K562 (cell line): ENCODE data around the gene HK1. TPM values are rescaled to one million over a fixed set of nuclear protein-coding genes. Genes with fewer than 3 reads are reported as not detected.

ENCODE experiments used
- CBX8 ChIP-seq: fragments of 200-600 bp; sonication (generic); IDR thresholded peaks from 2 replicates; pipeline ENCODE4 v1.6.1; 2012; ENCODE audit warnings: borderline replicate concordance, mixed run types, low read depth, mild to moderate bottlenecking, moderate library complexity, mixed read lengths, low read length, control low read depth, inconsistent platforms; ENCODE audit not compliant: poor library complexity, severe bottlenecking; ENCODE audit errors: extremely low read depth
- ELK1 ChIP-seq: sonication (generic); formaldehyde crosslinking; IDR thresholded peaks from 2 replicates; pipeline ENCODE4 v1.8.1; 2022; ENCODE audit warnings: missing genetic modification reagents
- GABPB2 ChIP-seq: fragments of 250-450 bp; sonication (Bioruptor Pico); conservative IDR thresholded peaks from 2 replicates; pipeline ENCODE4 v1.5.1; 2021; ENCODE audit warnings: mild to moderate bottlenecking
- GTF2B ChIP-seq: IDR thresholded peaks from 2 replicates; pipeline ENCODE4 v1.6.1; 2011; ENCODE audit not compliant: insufficient read length; ENCODE audit errors: extremely low read depth
- GTF3C2 ChIP-seq: IDR thresholded peaks from 3 replicates; pipeline ENCODE4 v1.6.1; 2011; ENCODE audit warnings: borderline replicate concordance, mild to moderate bottlenecking, moderate library complexity; ENCODE audit not compliant: insufficient read length; ENCODE audit errors: extremely low read depth
- HNRNPL ChIP-seq: fragments of 200-400 bp; formaldehyde crosslinking; IDR thresholded peaks from 2 replicates; pipeline ENCODE4 v1.6.1; 2017; ENCODE audit warnings: low read depth, mild to moderate bottlenecking, low read length
- MTA3 ChIP-seq: fragments of 450-650 bp; formaldehyde crosslinking; IDR thresholded peaks from 2 replicates; pipeline ENCODE4 v1.6.1; 2017; ENCODE audit warnings: mild to moderate bottlenecking, borderline replicate concordance
- NR3C1 ChIP-seq: sonication (generic); formaldehyde crosslinking; IDR thresholded peaks from 2 replicates; pipeline ENCODE4 v1.8.1; 2022; ENCODE audit warnings: missing genetic modification reagents
- PHF20 ChIP-seq: fragments of 450-650 bp; IDR thresholded peaks from 2 replicates; pipeline ENCODE4 v1.6.1; 2018; ENCODE audit not compliant: partially characterized antibody
- POLR3A ChIP-seq: IDR thresholded peaks from 2 replicates; pipeline ENCODE4 v1.6.1; 2011; ENCODE audit warnings: borderline replicate concordance, mild to moderate bottlenecking, moderate library complexity; ENCODE audit not compliant: insufficient read length, insufficient read depth; ENCODE audit errors: extremely low read depth
- PREB ChIP-seq: sonication (generic); formaldehyde crosslinking; IDR thresholded peaks from 2 replicates; pipeline ENCODE4 v1.8.1; 2023; ENCODE audit warnings: mild to moderate bottlenecking, missing genetic modification reagents
- RHOXF2B ChIP-seq: fragments of 250-450 bp; sonication (Bioruptor Pico); conservative IDR thresholded peaks from 2 replicates; pipeline ENCODE4 v1.5.1; 2021
- SREBF1 ChIP-seq: fragments of 150-350 bp; IDR thresholded peaks from 2 replicates; pipeline ENCODE4 v1.6.1; 2014; ENCODE audit warnings: antibody characterized with exemption, low read depth, low read length, borderline replicate concordance
- ZFP36 ChIP-seq: fragments of 150-350 bp; IDR thresholded peaks from 2 replicates; pipeline ENCODE4 v1.6.1; 2018; ENCODE audit warnings: low read length, low read depth; ENCODE audit not compliant: partially characterized antibody
- ZNF347 ChIP-seq: fragments of 450-650 bp; formaldehyde crosslinking; IDR thresholded peaks from 2 replicates; pipeline ENCODE4 v1.4.0; 2020; ENCODE audit warnings: low read depth, mild to moderate bottlenecking, moderate library complexity
- ZNF444 ChIP-seq: fragments of 250-450 bp; sonication (Bioruptor Pico); IDR thresholded peaks from 2 replicates; pipeline ENCODE4 v1.4.0; 2020; ENCODE audit warnings: mild to moderate bottlenecking, moderate library complexity
- ZNF512 ChIP-seq: IDR thresholded peaks from 2 replicates; pipeline ENCODE4 v1.6.1; 2016; ENCODE audit warnings: missing genetic modification characterization, missing compliant biosample characterization
- ZNF668 ChIP-seq: fragments of 250-450 bp; sonication (Bioruptor Pico); IDR thresholded peaks from 2 replicates; pipeline ENCODE4 v1.8.0; 2022; ENCODE audit warnings: mild to moderate bottlenecking, inconsistent platforms
- polyA plus RNA-seq, 8 experiments: library from polyadenylated mRNA; depleted of rRNA in 4 of 8; stranded (reverse) in 5 of 8; unstranded in 3 of 8; fragments of >200 nt; fragmentation: Nextera tagmentation in 2 of 8; fragmentation: Illumina TruSeq in 1 of 8; extraction: Ambion mirVana in 2 of 8; extraction: Trizol in 1 of 8; gene quantifications; 2 replicates each; pipeline versions ENCODE4 v1.2.1 to v1.2.3, GENCODE V29; 2011 to 2014; ENCODE audit warnings: inconsistent platforms in 1 of 8, missing spikeins in 1 of 8
- total RNA-seq, 7 experiments: library from RNA; depleted of rRNA in 6 of 7; stranded (reverse); fragments of >200 nt in 6 of 7; fragmentation: Illumina TruSeq in 2 of 7; extraction: Trizol in 2 of 7; gene quantifications; 2 replicates each; pipeline versions ENCODE4 v1.2.1 to v1.2.3, GENCODE V29; 2011 to 2021; ENCODE audit warnings: low replicate concordance in 1 of 7

Gene HK1
- total and polyA plus RNA-seq, 9 of the 15 experiments (the other 6 are each of a cell fraction or from before 2014, with no cell fraction given), result 29.2 to 444 (median 193) TPM

GRCh38 chr10:69408318-69409175, 130.3 kb downstream of the HK1 start (continued):
- no peak for TF ChIP-seq GABPB2 (CRISPR knock-in tag)
- TF ChIP-seq ZNF668 (CRISPR knock-in tag), result no peak
- peak; percentile 99 for TF ChIP-seq HNRNPL
- no peak for TF ChIP-seq ZFP36
- TF ChIP-seq SREBF1, result no peak
- TF ChIP-seq PHF20, result peak; percentile 31
- no peak for TF ChIP-seq GTF2B
- TF ChIP-seq CBX8, result no peak
- TF ChIP-seq PREB (CRISPR knock-in tag), result no peak
- TF ChIP-seq NR3C1 (CRISPR knock-in tag), result no peak
- no peak for TF ChIP-seq ZNF347 (CRISPR knock-in tag)
- 0 out of 2 replicates have a peak, but pooled peaks have one; percentile 67 for TF ChIP-seq MTA3
- TF ChIP-seq RHOXF2B (CRISPR knock-in tag), result no peak
- TF ChIP-seq ZNF444, result no peak
- TF ChIP-seq GTF3C2, result peak; percentile 12
- peak; percentile 89 for TF ChIP-seq ZNF512
- TF ChIP-seq ELK1 (CRISPR knock-in tag), result no peak
- no peak for TF ChIP-seq POLR3A
